Panc1 (cell line): ENCODE data around the gene SMIM8. TPM values are rescaled to one million over a fixed set of nuclear protein-coding genes. Genes with fewer than 3 reads are reported as not detected.

ENCODE experiments used
- ATAC-seq: fragments of 200-7000 bp; cut with Tn5 transposase; 2 replicates; pipeline ENCODE4 v1.9.1; 2020; ENCODE audit warnings: mild to moderate bottlenecking, moderate library complexity
- BruUV-seq: library from RNA; stranded (reverse); fragments of 400-500 nt; replicated peaks from 2 replicates; lab custom pipeline; 2021; lab: Mats Ljungman, UMichigan
- CTCF ChIA-PET: fragments of 300-600 bp; sonication (Branson Sonifier 250); formaldehyde crosslinking; loops from one replicate; lab custom pipeline; 2022; ENCODE audit warnings: antibody characterized with exemption; lab: Charles Lee
- POLR2A ChIA-PET: fragments of 300-600 bp; sonication (Branson Sonifier 250); formaldehyde crosslinking; loops from one replicate; lab custom pipeline; 2022; ENCODE audit warnings: antibody characterized with exemption; lab: Charles Lee
- DNase-seq: peaks from one replicate; pipeline ENCODE4 v3.0.0-alpha.2; 2010; ENCODE audit warnings: low read depth, low spot score
- H3K27ac ChIP-seq: 2 replicates; pipeline ENCODE4 v1.5.1; 2011; ENCODE audit warnings: mild to moderate bottlenecking, low read length, inconsistent platforms
- H3K27me3 ChIP-seq: fragments of 200-500 bp; sonication (Bioruptor generic); 2 replicates; pipeline ENCODE4 v1.6.0; 2014; ENCODE audit warnings: low read length, inconsistent platforms; ENCODE audit not compliant: control insufficient read depth, insufficient read depth
- H3K36me3 ChIP-seq: fragments of 200-500 bp; sonication (Bioruptor generic); 2 replicates; pipeline ENCODE4 v1.5.1; 2014; ENCODE audit warnings: inconsistent platforms, mild to moderate bottlenecking, low read length, moderate library complexity; ENCODE audit not compliant: control insufficient read depth, insufficient read depth
- H3K4me1 ChIP-seq: 2 replicates; pipeline ENCODE4 v1.5.1; 2011; ENCODE audit warnings: inconsistent platforms, mild to moderate bottlenecking, low read length, moderate library complexity; ENCODE audit not compliant: control insufficient read depth, insufficient read depth
- H3K4me3 ChIP-seq, 2 experiments: 2 replicates each; pipeline ENCODE4 v1.5.1; 2011 to 2012; ENCODE audit warnings: low read depth in 2 of 2, low read length in 2 of 2, mild to moderate bottlenecking in 2 of 2, inconsistent platforms in 1 of 2, moderate library complexity in 1 of 2
- H3K9me3 ChIP-seq: fragments of 200-500 bp; sonication (Bioruptor generic); 2 replicates; pipeline ENCODE4 v1.5.1; 2014; ENCODE audit warnings: low read depth, mild to moderate bottlenecking, inconsistent platforms, low read length, moderate library complexity; ENCODE audit not compliant: control insufficient read depth, insufficient read depth
- CTCF ChIP-seq: fragments of 450-650 bp; IDR thresholded peaks from 2 replicates; pipeline ENCODE4 v1.5.1; 2017; ENCODE audit warnings: mild to moderate bottlenecking
- POLR2AphosphoS5 ChIP-seq: IDR thresholded peaks from 2 replicates; pipeline ENCODE4 v1.6.1; 2012; ENCODE audit warnings: mild to moderate bottlenecking, low read depth, low read length, moderate library complexity
- REST ChIP-seq, 2 experiments: IDR thresholded peaks; 2 replicates each; pipeline ENCODE4 v1.6.1; 2011 to 2012; ENCODE audit warnings: low read depth in 2 of 2, control low read depth in 1 of 2, low read length in 1 of 2, mild to moderate bottlenecking in 1 of 2, moderate library complexity in 1 of 2; ENCODE audit not compliant: insufficient read depth in 1 of 2
- SIN3A ChIP-seq: IDR thresholded peaks from 2 replicates; pipeline ENCODE4 v1.6.1; 2012; ENCODE audit warnings: low read depth, mild to moderate bottlenecking, low read length, moderate library complexity, borderline replicate concordance; ENCODE audit not compliant: insufficient read depth
- TCF7L2 ChIP-seq: IDR thresholded peaks from 2 replicates; pipeline ENCODE4 v1.6.1; 2011; ENCODE audit warnings: mild to moderate bottlenecking, low read depth, low read length, inconsistent platforms
- in situ Hi-C: cut with HindIII; loops from 2 replicates; pipeline ENCODE4 v1.10.0; 2016; ENCODE audit warnings: low sequenced_read_pairs, low pct_unique_long_range_greater_than_20kb
- intact Hi-C: fragments of 100-400 bp; cut with micrococcal nuclease; formaldehyde crosslinking; loops from one replicate; pipeline ENCODE4 v1.10.0; 2022; ENCODE audit not compliant: unreplicated experiment
- total RNA-seq: library from RNA; stranded (reverse); gene quantifications from one replicate; pipeline ENCODE4 v1.2.1, GENCODE V29; 2021; ENCODE audit not compliant: unreplicated experiment

SMIM8 gene
- total RNA-seq, 1 experiment from 2014 or later, result 6.7 TPM

- H3K27ac ChIP-seq, result no peak overlapping the region
- in situ Hi-C loops (no loop called here), intact Hi-C loops (no loop called here)
- DNase-seq, result no peak
- H3K4me1 ChIP-seq, result no peaks in the 10 kb centered on the region
- H3K9me3 ChIP-seq, result no peaks in the 10 kb centered on the region
- no TSS peak for BruUV-seq
- TF ChIP-seq POLR2AphosphoS5 (no peak), CTCF (no peak), SIN3A (no peak), REST (IDR thresholded peaks at IDR 0.05; ENCODE audit: insufficient read depth in 1 of 2, low read depth in 2 of 2, low read length in 1 of 2) (no peak), TCF7L2 (no peak)
- CTCF ChIA-PET, result no interaction called here
- H3K36me3 ChIP-seq, result no peaks in the 10 kb centered on the region
- peaks cover 14% of the 10 kb centered on the region; the same call in 1 of the 2 replicates for H3K27me3 ChIP-seq
- H3K4me3 ChIP-seq, result no peak overlapping the region
- 0 out of 2 replicates have a peak, but pooled peaks have one; percentile 12 for ATAC-seq
- POLR2A ChIA-PET, result no interaction called here
Observed at GRCh38 chr6:87308970-87309369, 13.4 kb upstream of the SMIM8 start.

DNA sequence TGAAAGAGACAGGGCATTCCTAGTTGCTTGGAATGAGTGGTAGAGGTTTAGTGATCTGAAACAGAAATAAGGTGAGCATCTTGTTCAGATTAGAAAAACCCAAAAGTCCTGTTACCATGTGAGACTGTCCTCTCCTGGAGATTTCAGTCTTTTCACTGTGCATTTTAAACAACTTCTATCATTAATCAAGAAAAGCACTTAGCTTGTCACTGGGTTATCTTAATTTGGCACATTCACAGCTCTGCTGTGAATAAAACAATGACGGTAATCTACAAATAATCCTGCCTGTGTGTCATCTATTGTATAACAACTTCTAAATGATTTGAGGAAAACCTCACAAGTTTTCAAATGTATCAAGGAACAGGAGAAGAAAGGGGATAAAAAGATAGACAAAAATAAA, 9.5 kb upstream of the SMIM8 start:
- intact Hi-C loops (no loop called here), in situ Hi-C loops (no loop called here)
- Histone ChIP-seq H3K9me3 (no peaks in the 10 kb centered on the region), H3K4me3 (no peak overlapping the region), H3K36me3 (no peaks in the 10 kb centered on the region), H3K27me3 (peaks cover 14% of the 10 kb centered on the region; the same call in 1 of the 2 replicates), H3K4me1 (no peaks in the 10 kb centered on the region), H3K27ac (no peak overlapping the region)
- no TSS peak for BruUV-seq
- no peak for TF ChIP-seq CTCF
- no peak for TF ChIP-seq POLR2AphosphoS5
- no peak for TF ChIP-seq SIN3A
- no peak for DNase-seq
- CTCF ChIA-PET, result no interaction called here
- POLR2A ChIA-PET, result no interaction called here
- no peak for ATAC-seq
